ENCODE results near the gene SLCO4A1. TPM values are rescaled to one million over a fixed set of nuclear protein-coding genes. Genes with fewer than 3 reads are reported as not detected.
"Not testable (repeated sequence)": the region's sequence is repeated elsewhere in the genome, so short reads cannot be mapped to it uniquely, and the experiment has no call there.

Gene SLCO4A1
- total RNA-seq, 1 donor from 2014 or later = 15.5 TPM

- intact Hi-C loops (cut with DNase I) = loop anchor here (1.0 kb wide), 2 partner anchors 125 to 141 kb away; no protein-coding TSS in a partner anchor
- ATAC-seq (no peak), DNase-seq (ENCODE audit: missing footprints) (no peak)
Observed at GRCh38 chr20:62667530-62668440, 25.5 kb downstream of the SLCO4A1 start.

GRCh38 chr20:62668441-62669027 is 26.2 kb downstream of the SLCO4A1 start:
- ATAC-seq (peak; percentile 60), DNase-seq (ENCODE audit: missing footprints) (no peak)
- intact Hi-C loops (cut with DNase I) = loop anchor here (1.0 kb wide), 2 partner anchors 124 to 140 kb away; no protein-coding TSS in a partner anchor

- DNase-seq (ENCODE audit: missing footprints) = no peak
- ATAC-seq = no peak
- intact Hi-C loops (cut with DNase I) = no loop called here
Observed at GRCh38 chr20:62669249-62669648, 26.9 kb downstream of the SLCO4A1 start.

GRCh38 chr20:62670156-62670555 is 27.9 kb downstream of the SLCO4A1 start:
- DNase-seq (ENCODE audit: missing footprints) (no peak), ATAC-seq (no peak)
- intact Hi-C loops (cut with DNase I) = no loop called here

DNA sequence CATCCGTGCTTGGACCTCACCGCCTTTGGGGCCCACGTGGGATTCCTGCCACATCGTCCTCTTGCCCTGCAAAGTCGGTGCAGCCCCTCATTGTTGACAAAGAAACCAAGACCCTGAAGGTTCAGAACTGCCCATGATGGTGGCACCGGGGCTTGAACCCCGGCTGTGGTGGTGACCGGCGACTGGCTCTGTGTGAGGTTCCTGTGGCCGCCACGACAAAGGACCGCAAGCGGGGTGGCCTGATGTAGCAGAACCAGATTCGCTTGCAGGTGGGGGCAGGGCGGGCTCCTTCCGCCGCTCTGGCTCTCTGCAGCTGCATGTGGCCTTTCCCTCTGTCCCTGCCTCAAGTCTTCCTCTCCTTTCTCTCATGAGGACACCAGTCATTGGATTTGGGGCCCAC is 28.7 kb downstream of the SLCO4A1 start:
- intact Hi-C loops (cut with DNase I) = no loop called here
- DNase-seq (ENCODE audit: missing footprints) (no peak), ATAC-seq (no peak)

- intact Hi-C loops (cut with DNase I) = no loop called here
- DNase-seq (ENCODE audit: missing footprints) = no peak
- no peak for ATAC-seq
Observed at GRCh38 chr20:62671765-62672164, 29.5 kb downstream of the SLCO4A1 start.

GRCh38 chr20:62674370-62674769 is 32.1 kb downstream of the SLCO4A1 start:
- no peak for ATAC-seq
- intact Hi-C loops (cut with DNase I) = no loop called here
- DNase-seq (ENCODE audit: missing footprints) = no peak

DNA sequence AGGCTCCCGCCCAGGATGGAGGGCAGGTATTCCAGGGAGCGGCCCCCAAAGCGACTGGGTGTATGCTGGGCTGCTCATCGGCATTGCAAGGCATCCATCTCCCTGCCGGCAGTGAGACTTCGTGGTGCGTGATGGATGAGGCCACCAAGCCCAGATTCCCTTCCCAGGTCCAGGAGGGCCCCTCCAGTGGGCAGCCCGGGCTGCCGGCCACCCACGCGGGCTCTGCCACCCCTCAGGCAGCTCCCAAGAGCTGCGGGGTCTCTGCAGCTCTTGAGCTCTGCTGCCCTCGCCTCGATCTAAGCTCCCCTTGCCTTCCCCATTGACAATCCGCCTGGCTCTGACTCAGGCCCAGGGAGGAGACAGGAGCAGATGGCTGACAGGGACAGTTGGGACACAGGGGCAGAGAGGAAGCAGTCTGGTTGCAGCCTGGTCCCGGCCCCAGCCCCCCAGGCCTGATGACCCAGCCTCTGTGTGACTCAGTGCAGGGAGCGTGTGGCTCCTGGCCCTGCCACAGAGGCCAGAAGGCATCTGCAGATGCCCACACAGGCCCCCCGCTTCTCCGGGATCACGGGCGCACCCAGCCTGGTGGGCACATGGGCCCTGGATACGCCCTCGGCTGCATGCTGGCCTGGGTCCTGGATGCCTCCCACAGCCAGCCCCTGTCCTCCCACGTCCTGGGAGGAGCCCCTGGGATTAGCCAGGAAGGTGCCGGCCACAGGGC is 33.0 kb downstream of the SLCO4A1 start:
- intact Hi-C loops (cut with DNase I) = no loop called here
- no peak for ATAC-seq
- DNase-seq (ENCODE audit: missing footprints) = no peak

DNA sequence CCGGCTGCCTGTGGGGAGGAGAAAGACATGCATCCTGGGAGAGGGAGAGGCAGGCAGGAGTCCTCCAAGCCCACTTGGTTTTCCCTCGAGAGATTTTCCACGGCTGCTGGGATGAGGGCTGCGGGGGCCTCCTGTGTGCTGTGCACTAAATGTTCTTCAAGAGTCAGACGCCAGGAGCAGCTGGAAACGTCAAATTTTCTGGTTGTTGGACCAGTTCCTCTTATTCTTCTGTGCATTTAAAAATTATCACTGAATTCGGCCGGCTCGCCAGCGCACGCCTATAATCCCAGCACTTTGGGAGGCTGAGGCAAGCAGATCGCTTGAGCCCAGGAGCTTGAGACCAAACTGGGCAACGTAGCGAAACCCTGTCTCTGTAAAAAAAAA is 33.6 kb downstream of the SLCO4A1 start:
- ATAC-seq = no peak
- intact Hi-C loops (cut with DNase I) = no loop called here
- no peak for DNase-seq (ENCODE audit: missing footprints)

DNA sequence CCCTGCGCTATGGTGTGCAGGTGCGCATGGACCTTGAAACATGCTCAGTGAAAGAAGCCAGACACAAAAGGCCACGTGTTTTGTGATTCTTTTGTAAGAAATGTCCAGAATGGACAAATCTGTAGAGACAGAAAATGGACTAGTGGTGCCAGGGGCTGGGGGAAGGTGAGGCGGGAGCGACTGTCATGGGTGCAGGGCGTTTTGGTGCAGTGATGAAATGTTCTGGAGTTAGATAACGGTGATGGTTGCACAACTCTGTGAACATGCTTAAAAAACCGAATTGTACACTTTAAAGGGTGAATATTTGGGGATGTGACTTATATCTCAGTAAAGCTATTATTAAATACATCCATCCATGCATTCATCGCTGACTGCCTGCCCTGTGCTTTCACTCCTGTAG is 34.7 kb downstream of the SLCO4A1 start:
- intact Hi-C loops (cut with DNase I) = no loop called here
- ATAC-seq = no peak
- DNase-seq (ENCODE audit: missing footprints) = no peak

GRCh38 chr20:62677678-62678077 is 35.4 kb downstream of the SLCO4A1 start:
- no peak for DNase-seq (ENCODE audit: missing footprints)
- intact Hi-C loops (cut with DNase I) = no loop called here
- ATAC-seq = no peak

- DNase-seq (ENCODE audit: missing footprints) (no peak), ATAC-seq (no peak)
- intact Hi-C loops (cut with DNase I) = no loop called here
Observed at GRCh38 chr20:62678553-62678952, 36.2 kb downstream of the SLCO4A1 start.

DNA sequence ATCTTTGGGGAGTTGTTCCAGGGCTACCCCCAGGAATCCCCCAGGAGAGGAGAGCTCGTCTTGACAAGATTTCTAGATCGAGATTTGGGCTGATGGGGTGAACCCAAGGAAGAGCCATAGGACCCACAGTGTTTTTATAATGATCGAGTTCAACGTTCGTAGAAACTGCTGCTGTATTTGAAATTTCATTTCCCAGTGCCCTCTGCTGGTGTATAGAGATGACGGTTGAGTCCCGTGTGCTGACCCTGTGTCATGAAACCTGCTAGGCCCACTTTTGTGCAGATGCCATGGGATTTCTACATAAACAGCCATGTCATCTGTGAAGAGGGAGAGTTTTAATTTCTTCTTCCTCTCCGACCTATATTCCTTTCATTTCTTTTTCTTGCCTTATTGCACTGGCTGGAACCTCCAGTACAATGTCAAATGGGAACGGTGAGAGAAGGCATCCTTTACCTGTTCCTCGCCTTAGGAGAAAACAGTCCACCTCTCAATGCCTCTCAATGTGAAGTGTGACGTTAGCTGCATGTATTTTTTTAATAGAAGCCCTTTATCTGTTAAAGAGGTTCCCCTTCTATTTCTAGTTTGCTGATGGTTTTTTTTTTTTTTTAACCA is 37.8 kb downstream of the SLCO4A1 start:
- DNase-seq (ENCODE audit: missing footprints) = no peak
- intact Hi-C loops (cut with DNase I) = no loop called here

DNA sequence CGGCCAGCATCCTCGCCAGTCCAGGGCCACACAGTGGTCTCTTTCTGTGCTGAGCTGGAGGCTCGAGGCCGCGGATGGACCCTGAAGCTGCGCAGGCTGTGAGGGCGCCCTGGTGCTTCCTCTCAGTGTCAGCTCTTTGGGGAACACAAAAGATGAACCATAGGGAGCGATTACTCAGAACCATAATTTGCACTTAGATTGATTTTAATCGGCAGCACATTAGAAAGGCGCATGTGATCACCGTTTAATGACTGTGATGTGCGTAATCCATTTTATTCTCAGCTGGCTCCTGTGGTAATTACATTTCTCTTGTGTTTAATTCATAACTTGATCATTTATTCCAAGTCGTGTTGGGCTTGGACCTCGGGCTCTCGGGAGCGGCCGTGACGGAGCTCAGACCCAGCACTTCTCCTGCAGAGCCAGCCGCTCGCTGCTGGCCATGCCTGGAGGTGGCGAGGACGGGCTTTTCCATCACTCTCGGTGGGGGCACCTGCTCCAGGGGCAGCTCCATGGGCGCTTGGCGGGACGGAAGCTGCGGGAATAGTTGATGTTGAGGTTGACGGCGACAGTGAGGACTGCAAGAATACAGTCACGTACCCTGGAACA is 40.7 kb downstream of the SLCO4A1 start:
- no peak for ATAC-seq
- DNase-seq (ENCODE audit: missing footprints) = no peak
- intact Hi-C loops (cut with DNase I) = no loop called here

More for the DNA sequence above, 37.8 kb downstream of the SLCO4A1 start:
- ATAC-seq = no peak

- DNase-seq (ENCODE audit: missing footprints); ATAC-seq; intact Hi-C loops (cut with DNase I): not testable (repeated sequence)
Observed at GRCh38 chr20:62683660-62684322, 41.5 kb downstream of the SLCO4A1 start.

DNA sequence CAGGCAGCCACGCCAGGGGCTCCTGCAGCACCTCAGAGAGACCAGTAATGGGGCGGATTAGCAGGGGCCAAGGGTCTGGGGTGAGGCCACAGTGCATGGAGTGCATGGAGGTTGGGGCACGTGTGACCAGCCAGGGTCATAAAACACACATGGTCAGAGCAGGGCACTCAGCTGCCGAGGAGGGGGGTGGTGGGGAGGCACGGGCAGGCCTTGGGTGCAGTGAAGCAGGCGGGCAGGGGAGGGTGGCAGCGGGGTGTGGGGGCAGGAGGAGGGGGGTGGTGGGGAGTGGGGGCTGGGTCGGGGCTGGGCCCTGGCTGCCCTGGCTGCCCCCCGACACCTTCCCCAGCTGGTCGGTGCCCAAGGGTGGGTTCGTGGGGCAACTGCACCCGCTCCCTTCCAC is 42.7 kb downstream of the SLCO4A1 start:
- intact Hi-C loops (cut with DNase I) = no loop called here
- DNase-seq (ENCODE audit: missing footprints) = no peak
- no peak for ATAC-seq

DNA sequence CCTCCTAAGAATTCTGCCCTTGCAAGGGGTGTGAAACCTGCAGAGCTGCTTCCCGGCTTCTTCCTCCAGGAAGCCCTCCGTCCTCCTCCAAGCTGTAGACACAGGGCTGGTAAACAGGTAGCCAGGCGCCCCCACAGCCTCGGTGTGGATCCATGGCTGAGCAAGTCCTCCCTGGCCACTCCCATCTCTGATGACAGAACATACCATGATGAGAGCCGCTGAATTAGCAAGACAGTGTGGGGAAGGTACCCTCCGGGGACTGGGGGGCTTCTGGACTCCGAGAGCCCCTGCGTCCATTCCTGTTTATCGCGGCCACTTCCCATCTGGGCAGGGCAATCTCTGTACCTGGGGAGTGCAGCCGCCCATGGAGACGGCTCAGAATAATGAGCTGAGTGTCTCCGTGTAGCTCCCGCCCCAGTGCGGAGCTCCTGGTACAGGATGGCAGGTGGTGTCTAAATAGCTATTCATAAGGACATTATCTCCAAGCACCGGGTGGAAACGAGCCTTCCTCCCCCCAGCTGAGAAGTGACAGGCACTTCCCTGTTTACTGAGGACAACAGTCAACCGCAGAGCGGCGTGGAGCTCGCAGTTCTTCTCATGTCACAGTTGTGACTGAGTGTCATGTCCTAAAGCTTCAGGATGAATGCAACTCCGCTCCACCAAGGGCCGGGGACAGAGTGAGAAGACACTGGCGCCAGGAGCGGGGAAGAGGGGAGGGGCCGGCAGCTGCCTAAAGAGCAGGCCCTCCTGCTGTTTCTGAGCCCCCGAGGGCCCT is 43.7 kb downstream of the SLCO4A1 start:
- peak; percentile 39 for ATAC-seq
- intact Hi-C loops (cut with DNase I) = no loop called here
- DNase-seq (ENCODE audit: missing footprints) = peak; percentile 89

Data from Right ventricle myocardium inferior (tissue), 1 donor.